ENCODE data around the gene CKAP5. TPM values are rescaled to one million over a fixed set of nuclear protein-coding genes. Genes with fewer than 3 reads are reported as not detected.

CKAP5 gene
- total RNA-seq, 4 donors from 2014 or later = 29.3 to 36.2 (median 31.3) TPM

GRCh38 chr11:46698597-46698996, 147.5 kb downstream of the CKAP5 start:
- TF ChIP-seq CTCF (IDR thresholded peaks at IDR 0.05) (no peak), POLR2A (IDR thresholded peaks at IDR 0.05) (no peak)
- intact Hi-C loops (cut with DNase I; ENCODE audit: low total_unique reads) = no loop called here
- H3K4me3 ChIP-seq (ENCODE audit: low read depth, poor library complexity, severe bottlenecking) = no peak overlapping the region
- DNase-seq (ENCODE audit: low spot score in 2 of 2) = no peak
- 63 to 79% methylated on average over 1 of the region's 1 CpG for WGBS, 2 donors

DNA sequence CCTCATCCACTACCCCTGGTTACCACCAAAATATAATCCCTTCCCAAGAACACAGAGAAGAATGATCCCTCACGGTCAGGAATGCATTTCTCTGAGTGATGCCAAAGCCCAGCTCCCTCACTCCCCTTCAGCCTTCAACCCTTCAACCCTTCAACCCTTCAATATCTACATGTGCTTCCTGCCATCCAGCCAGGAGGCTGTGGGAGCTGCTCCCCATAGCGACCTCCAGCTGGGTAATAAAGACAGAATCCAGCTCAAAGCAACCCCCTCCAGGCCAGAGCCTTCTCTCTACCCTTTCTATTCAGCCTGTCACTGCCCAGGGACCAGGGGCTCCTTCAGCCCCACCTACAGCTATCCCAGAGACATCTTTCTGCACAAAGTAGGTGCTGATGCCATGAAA, 148.4 kb downstream of the CKAP5 start:
- TF ChIP-seq CTCF (IDR thresholded peaks at IDR 0.05) (no peak), POLR2A (IDR thresholded peaks at IDR 0.05) (no peak)

DNA sequence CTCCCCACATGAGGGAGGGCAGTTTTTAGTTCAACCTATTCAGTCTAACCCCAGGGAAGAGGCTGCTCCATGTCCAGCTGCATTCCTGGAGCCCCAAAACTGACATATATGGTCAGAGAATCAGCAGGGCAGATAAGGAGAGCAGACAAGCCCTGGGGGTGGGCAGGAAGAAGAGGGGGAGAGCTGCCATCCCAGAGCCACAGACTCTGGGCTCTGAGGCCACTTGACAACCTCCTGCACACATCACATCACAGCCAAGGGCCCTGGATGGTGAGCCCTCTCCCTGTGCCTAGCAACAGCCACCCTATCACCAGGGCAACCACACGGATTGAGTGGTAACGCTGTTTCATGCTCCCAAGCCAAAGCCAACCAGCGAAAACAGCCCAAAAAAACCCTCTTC, 148.8 kb downstream of the CKAP5 start:
- intact Hi-C loops (cut with DNase I; ENCODE audit: low total_unique reads) = no loop called here
- WGBS, 2 donors = 43 to 60% methylated on average over 3 of the region's 3 CpGs
- TF ChIP-seq POLR2A (IDR thresholded peaks at IDR 0.05) (no peak), CTCF (IDR thresholded peaks at IDR 0.05) (no peak)
- DNase-seq (ENCODE audit: low spot score in 2 of 2) = no peak
- H3K4me3 ChIP-seq (ENCODE audit: low read depth, poor library complexity, severe bottlenecking) = no peak overlapping the region

More for the DNA sequence above, 148.4 kb downstream of the CKAP5 start:
- intact Hi-C loops (cut with DNase I; ENCODE audit: low total_unique reads) = no loop called here
- WGBS, 2 donors = 45 to 60% methylated on average over 2 of the region's 2 CpGs
- H3K4me3 ChIP-seq (ENCODE audit: low read depth, poor library complexity, severe bottlenecking) = no peak overlapping the region
- DNase-seq (ENCODE audit: low spot score in 2 of 2) = no peak

DNA sequence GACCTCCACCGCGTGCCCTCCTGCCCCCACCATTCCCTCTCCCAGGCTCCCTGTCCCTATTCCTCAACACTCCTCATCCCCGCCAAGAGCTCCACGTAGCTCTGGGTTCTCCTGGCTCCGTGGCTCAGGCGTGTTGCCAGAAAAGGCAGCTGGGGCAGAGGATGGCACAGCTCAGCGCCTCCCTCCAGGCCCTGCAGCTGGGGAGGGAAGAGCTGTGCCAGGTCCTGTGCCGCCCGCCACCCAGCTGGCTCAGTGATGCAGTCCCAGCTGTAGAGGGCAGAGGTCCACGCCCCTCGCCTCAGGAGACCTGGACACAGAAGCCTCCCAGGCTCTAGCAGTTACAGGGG, 149.9 kb downstream of the CKAP5 start:
- intact Hi-C loops (cut with DNase I; ENCODE audit: low total_unique reads) = no loop called here
- no peak for DNase-seq (ENCODE audit: low spot score in 2 of 2)
- no peak overlapping the region for H3K4me3 ChIP-seq (ENCODE audit: low read depth, poor library complexity, severe bottlenecking)
- WGBS, 2 donors = 58 to 61% methylated on average over 11 of the region's 11 CpGs
- TF ChIP-seq CTCF (IDR thresholded peaks at IDR 0.05) (no peak), POLR2A (IDR thresholded peaks at IDR 0.05) (no peak)

DNA sequence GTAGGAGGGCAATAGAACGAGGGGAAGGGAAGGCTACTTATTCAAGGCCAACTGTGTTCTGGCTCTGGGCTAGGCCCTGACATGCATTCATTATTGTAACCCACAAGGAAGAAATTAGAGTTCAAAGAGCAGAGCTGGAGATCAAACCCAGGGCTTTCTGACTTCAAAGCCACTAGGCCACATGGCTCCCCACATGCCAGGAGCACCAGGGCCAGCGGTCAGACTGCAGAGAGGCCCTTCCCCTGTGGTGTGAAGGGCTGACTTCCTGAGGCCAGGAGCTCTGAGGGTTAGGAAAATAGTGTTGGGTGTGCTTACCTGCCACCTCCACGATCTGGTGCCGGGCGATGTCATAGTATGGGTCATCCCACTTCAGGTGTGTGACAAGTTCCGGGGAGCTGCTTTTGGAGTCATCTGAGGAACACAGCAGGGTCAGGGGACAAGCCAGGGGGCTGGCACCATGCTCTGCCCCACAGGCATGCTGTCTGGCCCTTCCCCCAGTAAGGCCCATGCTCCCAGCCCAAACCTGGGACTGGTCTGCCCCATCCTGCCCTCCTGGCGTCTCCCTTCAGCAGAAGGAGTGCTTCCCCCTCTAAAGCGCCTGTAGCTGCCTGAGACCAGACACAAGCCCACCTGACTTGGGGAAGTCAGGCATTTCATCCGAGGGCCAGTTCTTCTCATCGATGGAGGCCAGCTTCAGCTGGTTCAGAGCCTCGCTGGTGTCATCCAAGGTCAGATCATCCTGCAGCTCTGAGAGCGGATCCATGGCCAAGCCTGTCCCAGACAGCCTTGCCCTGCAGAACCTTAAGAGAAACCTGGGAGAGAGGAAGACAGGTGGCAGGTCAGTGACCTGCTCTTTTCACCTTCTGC, 150.5 kb downstream of the CKAP5 start:
- TF ChIP-seq CTCF (IDR thresholded peaks at IDR 0.05) = no peak
- TF ChIP-seq POLR2A (IDR thresholded peaks at IDR 0.05) = no peak
- DNase-seq (ENCODE audit: low spot score in 2 of 2) = no peak
- intact Hi-C loops (cut with DNase I; ENCODE audit: low total_unique reads) = no loop called here
- H3K4me3 ChIP-seq (ENCODE audit: low read depth, poor library complexity, severe bottlenecking) = no peak overlapping the region
- WGBS, 2 donors = 80 to 90% methylated on average over 12 of the region's 12 CpGs

DNA sequence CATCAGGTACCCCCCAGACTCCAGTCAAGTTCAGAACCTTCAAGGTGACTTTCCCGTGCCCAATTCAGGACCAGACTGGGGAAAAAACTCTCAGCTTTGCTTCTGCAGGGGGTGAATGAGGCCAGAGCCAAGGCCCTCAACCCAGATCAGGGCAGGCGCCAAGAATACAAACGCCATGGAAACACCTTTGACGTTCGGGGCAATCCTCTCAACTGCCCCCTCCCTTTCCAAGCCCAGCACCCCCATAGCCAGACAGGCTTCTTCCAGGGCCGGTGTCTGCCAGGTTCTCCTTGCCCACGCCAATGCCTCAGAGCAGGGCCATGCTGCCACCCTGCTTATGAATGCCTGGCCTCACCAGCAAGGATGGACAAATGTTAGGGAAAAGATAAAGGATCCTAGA, 151.5 kb downstream of the CKAP5 start:
- no peak for DNase-seq (ENCODE audit: low spot score in 2 of 2)
- 77 to 92% methylated on average over 7 of the region's 7 CpGs for WGBS, 2 donors
- intact Hi-C loops (cut with DNase I; ENCODE audit: low total_unique reads) = no loop called here
- TF ChIP-seq POLR2A (IDR thresholded peaks at IDR 0.05) = no peak
- no peak for TF ChIP-seq CTCF (IDR thresholded peaks at IDR 0.05)
- no peak overlapping the region for H3K4me3 ChIP-seq (ENCODE audit: low read depth, poor library complexity, severe bottlenecking)

All from lower leg skin (tissue), 4 donors.